Breast epithelium (tissue), 4 donors: ENCODE measurements around the gene ZBTB39. TPM values are rescaled to one million over a fixed set of nuclear protein-coding genes. Genes with fewer than 3 reads are reported as not detected.
"Not testable (repeated sequence)": the region's sequence is repeated elsewhere in the genome, so short reads cannot be mapped to it uniquely, and the experiment has no call there.

Source experiments
- DNase-seq, 2 donors: peaks; one replicate each; pipeline ENCODE4 v3.0.0-alpha.2; 2019; ENCODE audit warnings: low spot score in 2 of 2
- H3K27ac ChIP-seq, 2 donors: fragments of 200-600 bp; sonication (generic) in 1 of 2; one replicate each; pipeline ENCODE4 v1.5.1; 2016 to 2019; ENCODE audit warnings: mild to moderate bottlenecking in 1 of 2
- H3K27me3 ChIP-seq, 2 donors: fragments of 200-600 bp; sonication (generic) in 1 of 2; one replicate each; pipeline versions ENCODE4 v1.5.1 to v1.6.0; 2017 to 2019; ENCODE audit warnings: control low read depth in 1 of 2, mild to moderate bottlenecking in 1 of 2
- H3K36me3 ChIP-seq: fragments of 200-600 bp; one replicate; pipeline ENCODE4 v1.5.1; 2019
- H3K4me1 ChIP-seq, 2 donors: fragments of 200-600 bp; sonication (generic); one replicate each; pipeline ENCODE4 v1.5.1; 2016 to 2019; ENCODE audit warnings: control low read depth in 1 of 2
- H3K4me3 ChIP-seq, 3 donors: fragments of 200-600 bp; sonication (generic); 1 replicate in 2 of 3; 2 replicates in 1 of 3; pipeline ENCODE4 v1.5.1; 2016 to 2019; ENCODE audit warnings: mild to moderate bottlenecking in 3 of 3, moderate library complexity in 2 of 3
- H3K9me3 ChIP-seq, 2 donors: fragments of 200-600 bp; sonication (generic) in 1 of 2; one replicate each; pipeline ENCODE4 v1.5.1; 2016 to 2019; ENCODE audit warnings: control low read depth in 1 of 2
- POLR2A ChIP-seq: fragments of 450-650 bp; IDR thresholded peaks from one replicate; pipeline ENCODE4 v1.6.1; 2016; ENCODE audit warnings: antibody characterized with exemption, mild to moderate bottlenecking, moderate library complexity
- POLR2AphosphoS5 ChIP-seq, 3 donors: sonication (generic); formaldehyde crosslinking; IDR thresholded peaks; one replicate each; pipeline ENCODE4 v1.6.1; 2017; ENCODE audit warnings: antibody characterized with exemption in 3 of 3
- intact Hi-C: fragments of 100-400 bp; cut with DNase I; formaldehyde crosslinking; loops from one replicate; pipeline ENCODE4 v1.15.1; 2023; ENCODE audit warnings: low total_unique reads
- total RNA-seq, 3 donors: library from RNA; depleted of rRNA; stranded (reverse); fragments of >200 nt; gene quantifications; one replicate each; pipeline ENCODE4 v1.1.0, GENCODE V29; 2016
- TF ChIP-seq, protein P1 (sequence below), 3 donors: fragments of 450-650 bp; IDR thresholded peaks; one replicate each; pipeline ENCODE4 v1.5.1; 2016 to 2017; ENCODE audit warnings: antibody characterized with exemption in 3 of 3, mild to moderate bottlenecking in 3 of 3, moderate library complexity in 3 of 3

Gene ZBTB39
- total RNA-seq, 3 donors from 2014 or later = 4.3 to 6.6 (median 6.1) TPM

DNA sequence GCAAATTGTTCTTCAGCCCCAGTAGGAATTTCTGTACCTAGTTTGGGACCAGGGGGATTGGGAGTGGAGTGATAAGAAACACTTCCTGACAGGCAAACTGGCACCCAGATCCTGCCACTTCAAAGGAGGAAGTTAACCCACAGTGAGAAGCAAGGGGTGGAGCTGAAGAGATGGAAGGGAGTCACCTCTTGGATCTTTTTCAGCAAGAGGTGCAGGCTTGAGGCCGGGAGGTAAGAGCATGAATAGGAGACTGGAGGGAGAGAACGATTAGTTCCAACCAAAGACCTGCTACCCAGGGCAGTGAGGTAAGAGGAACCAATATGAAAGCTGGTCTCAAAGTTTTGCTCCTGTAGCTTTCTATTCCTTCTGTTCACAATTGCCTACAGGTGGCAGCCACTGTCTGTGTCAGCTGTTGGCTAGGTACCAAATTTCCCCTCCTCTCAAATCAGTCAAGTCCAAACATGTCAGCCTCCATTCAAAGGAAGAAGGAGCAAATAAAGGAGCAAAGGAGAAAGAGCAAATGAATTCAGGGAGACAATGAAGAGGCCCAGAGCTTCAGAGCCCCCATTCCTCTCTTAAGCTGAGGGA, 24.9 kb upstream of the ZBTB39 start:
- intact Hi-C loops = no loop called here
- no peaks in the 10 kb centered on the region for H3K4me1 ChIP-seq

DNA sequence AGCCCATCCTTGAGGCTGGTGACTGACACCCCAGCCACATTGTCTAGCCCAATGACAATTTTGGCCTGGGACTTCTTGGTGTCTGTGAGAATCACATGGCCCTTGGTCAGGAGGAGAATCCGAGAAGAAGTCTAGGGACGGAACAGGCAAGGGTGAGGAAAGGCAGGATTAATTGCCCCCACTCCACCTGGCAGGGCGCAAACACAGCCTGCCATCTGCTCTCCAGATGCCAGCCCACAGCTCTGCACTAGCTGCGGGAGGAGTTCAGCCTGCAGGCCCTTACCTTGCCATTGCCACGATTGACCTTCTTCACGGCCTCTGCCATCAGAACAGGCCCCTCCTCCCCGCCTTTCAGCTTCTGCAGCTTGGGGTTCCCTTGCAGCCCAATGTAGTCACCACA, 23.1 kb upstream of the ZBTB39 start:
- TF ChIP-seq, protein P1, sequence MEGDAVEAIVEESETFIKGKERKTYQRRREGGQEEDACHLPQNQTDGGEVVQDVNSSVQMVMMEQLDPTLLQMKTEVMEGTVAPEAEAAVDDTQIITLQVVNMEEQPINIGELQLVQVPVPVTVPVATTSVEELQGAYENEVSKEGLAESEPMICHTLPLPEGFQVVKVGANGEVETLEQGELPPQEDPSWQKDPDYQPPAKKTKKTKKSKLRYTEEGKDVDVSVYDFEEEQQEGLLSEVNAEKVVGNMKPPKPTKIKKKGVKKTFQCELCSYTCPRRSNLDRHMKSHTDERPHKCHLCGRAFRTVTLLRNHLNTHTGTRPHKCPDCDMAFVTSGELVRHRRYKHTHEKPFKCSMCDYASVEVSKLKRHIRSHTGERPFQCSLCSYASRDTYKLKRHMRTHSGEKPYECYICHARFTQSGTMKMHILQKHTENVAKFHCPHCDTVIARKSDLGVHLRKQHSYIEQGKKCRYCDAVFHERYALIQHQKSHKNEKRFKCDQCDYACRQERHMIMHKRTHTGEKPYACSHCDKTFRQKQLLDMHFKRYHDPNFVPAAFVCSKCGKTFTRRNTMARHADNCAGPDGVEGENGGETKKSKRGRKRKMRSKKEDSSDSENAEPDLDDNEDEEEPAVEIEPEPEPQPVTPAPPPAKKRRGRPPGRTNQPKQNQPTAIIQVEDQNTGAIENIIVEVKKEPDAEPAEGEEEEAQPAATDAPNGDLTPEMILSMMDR (IDR thresholded peaks at IDR 0.05) = no peak
- no peak for TF ChIP-seq POLR2AphosphoS5 (IDR thresholded peaks at IDR 0.05)
- no peak for TF ChIP-seq POLR2A
- Histone ChIP-seq H3K27ac (no peak overlapping the region), H3K4me1 (no peaks in the 10 kb centered on the region), H3K36me3 (no peaks in the 10 kb centered on the region), H3K9me3 (no peaks in the 10 kb centered on the region), H3K4me3 (no peak overlapping the region), H3K27me3 (no peaks in the 10 kb centered on the region)
- intact Hi-C loops = no loop called here
- DNase-seq = no peak

More for the DNA sequence above, 24.9 kb upstream of the ZBTB39 start:
- Histone ChIP-seq H3K27ac (no peak overlapping the region), H3K4me3 (no peak overlapping the region), H3K36me3 (no peaks in the 10 kb centered on the region), H3K9me3 (no peaks in the 10 kb centered on the region), H3K27me3 (no peaks in the 10 kb centered on the region)
- no peak for TF ChIP-seq POLR2A
- TF ChIP-seq, protein P1 (IDR thresholded peaks at IDR 0.05) = no peak
- TF ChIP-seq POLR2AphosphoS5 (IDR thresholded peaks at IDR 0.05) = no peak
- DNase-seq = no peak

DNA sequence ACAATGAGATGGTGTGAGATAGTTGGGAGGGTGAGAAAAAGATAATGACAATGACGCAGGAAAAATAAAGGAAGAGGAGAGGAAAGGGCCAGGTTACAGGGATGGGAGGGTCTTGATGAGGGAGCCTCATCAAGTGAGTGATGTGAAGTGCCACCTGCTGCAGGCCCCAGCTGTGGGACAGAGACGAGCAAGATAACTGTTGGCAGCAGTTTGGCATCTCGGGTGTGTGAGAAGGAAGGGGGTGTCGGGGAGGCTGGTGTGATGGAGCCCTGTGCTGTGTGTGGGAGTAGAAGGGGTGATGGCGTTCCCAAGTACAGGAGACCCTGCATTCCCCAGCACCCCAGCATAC, 21.4 kb upstream of the ZBTB39 start:
- no peak overlapping the region for H3K4me3 ChIP-seq
- no peak for TF ChIP-seq POLR2A
- TF ChIP-seq, protein P1 (IDR thresholded peaks at IDR 0.05) = no peak
- TF ChIP-seq POLR2AphosphoS5 (IDR thresholded peaks at IDR 0.05) = no peak
- no peaks in the 10 kb centered on the region for H3K9me3 ChIP-seq
- intact Hi-C loops = no loop called here
- H3K4me1 ChIP-seq = no peaks in the 10 kb centered on the region
- DNase-seq = no peak
- H3K36me3 ChIP-seq = no peaks in the 10 kb centered on the region
- H3K27me3 ChIP-seq = no peaks in the 10 kb centered on the region
- no peak overlapping the region for H3K27ac ChIP-seq

DNA sequence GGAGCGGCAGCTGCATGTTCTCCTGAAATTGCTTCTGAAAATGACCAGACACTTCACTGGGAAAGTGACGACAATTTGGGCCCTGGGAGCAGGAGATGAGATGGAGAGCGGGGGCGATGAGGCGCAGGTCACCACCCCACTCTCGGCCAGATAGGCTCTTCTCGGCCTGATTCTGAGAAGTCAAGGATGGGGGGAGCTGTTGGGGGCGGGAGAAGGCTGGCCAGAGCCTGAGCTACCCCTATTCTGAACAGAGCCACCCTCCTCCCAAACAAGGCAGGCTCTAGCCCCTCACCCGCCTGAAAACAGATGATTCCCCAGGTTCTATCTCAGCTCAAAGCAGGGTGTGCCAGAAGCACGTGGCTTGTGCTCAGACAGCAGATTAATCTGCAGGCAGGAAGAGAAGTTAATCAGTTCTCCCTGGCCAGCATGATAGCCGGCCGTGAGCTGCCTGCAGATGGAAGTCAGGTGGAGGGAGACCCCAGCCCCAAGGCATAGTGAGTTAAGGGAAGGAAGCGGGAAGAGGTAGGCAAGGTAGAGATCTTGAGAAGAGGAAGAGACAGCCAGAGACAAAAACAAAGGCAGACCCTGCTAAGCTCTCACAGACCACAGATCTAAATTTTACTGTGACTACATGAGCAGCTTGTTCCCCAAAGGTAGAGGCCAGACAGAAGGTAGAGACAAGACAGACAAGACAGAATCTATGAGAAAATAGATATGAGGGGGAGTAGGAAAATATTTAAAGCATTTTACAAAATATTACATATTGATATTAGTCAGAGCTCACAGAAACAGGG, 20.9 kb upstream of the ZBTB39 start:
- H3K4me3 ChIP-seq = no peak overlapping the region
- no peak overlapping the region for H3K27ac ChIP-seq
- H3K9me3 ChIP-seq = no peaks in the 10 kb centered on the region
- H3K27me3 ChIP-seq = no peaks in the 10 kb centered on the region
- H3K4me1 ChIP-seq = no peaks in the 10 kb centered on the region
- intact Hi-C loops = no loop called here
- TF ChIP-seq POLR2A (no peak), POLR2AphosphoS5 (IDR thresholded peaks at IDR 0.05) (no peak)
- TF ChIP-seq, protein P1 (IDR thresholded peaks at IDR 0.05) = no peak
- no peaks in the 10 kb centered on the region for H3K36me3 ChIP-seq
- DNase-seq = no peak

DNA sequence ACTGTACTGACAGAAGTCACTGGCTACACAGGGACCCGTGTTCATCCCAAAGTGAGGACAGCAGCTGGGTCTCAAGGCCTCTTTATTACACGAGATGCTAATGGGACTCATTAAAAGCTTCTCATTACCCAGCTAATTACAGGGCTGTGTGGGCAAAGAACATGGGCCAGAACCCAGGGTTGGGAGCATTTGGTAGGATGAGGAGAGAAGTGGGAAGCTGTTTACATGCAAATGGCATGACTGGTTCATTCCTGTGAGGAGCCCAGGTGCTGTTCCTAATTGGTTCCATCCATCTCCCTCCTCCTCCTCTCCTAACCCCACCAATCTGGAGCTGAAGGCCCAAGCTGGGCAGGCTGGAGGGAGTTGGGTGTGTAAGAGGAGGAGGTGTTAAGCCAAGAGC, 18.9 kb upstream of the ZBTB39 start:
- Histone ChIP-seq H3K27ac (no peak overlapping the region), H3K4me1 (no peaks in the 10 kb centered on the region), H3K36me3 (no peaks in the 10 kb centered on the region), H3K9me3 (no peaks in the 10 kb centered on the region), H3K27me3 (no peaks in the 10 kb centered on the region), H3K4me3 (no peak overlapping the region)
- intact Hi-C loops = no loop called here
- no peak for DNase-seq
- TF ChIP-seq POLR2A (no peak), POLR2AphosphoS5 (IDR thresholded peaks at IDR 0.05) (no peak)
- TF ChIP-seq, protein P1 (IDR thresholded peaks at IDR 0.05) = no peak

DNA sequence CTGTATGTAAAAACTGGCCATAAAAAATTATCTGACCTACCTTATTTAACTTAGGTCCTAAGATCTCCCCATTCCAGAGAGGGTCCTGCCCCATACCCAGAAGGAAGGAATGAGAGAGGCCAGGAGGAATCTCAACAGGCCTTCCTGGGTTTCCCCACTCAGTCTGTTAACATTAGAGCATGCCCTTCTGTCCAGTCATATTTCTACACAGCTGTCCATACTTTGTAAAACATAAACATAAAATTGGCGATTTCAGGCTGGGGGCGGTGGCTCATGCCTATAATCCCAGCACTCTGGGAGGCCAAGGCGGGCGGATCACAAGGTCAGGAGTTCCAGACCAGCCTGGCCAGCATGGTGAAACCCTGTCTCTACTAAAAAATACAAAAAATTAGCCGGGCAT, 16.0 kb upstream of the ZBTB39 start:
- H3K27me3 ChIP-seq, DNase-seq, H3K9me3 ChIP-seq, H3K4me1 ChIP-seq, intact Hi-C loops, H3K4me3 ChIP-seq, H3K36me3 ChIP-seq, H3K27ac ChIP-seq: not testable (repeated sequence)
